Endothelial cell of umbilical vein (primary cell): Measurements from ENCODE around the gene SLC1A7. TPM values are rescaled to one million over a fixed set of nuclear protein-coding genes. Genes with fewer than 3 reads are reported as not detected.
A peak's percentile ranks its signal among the peaks of the same experiment; 100 is the strongest.

Experiments used
- BruUV-seq: library from RNA; stranded (reverse); fragments of 400-500 nt; replicated peaks from 2 replicates; lab custom pipeline; 2021; lab: Mats Ljungman, UMichigan
- CTCF ChIA-PET: fragments of 300-600, 350-600 bp; sonication (Branson Sonifier 250); formaldehyde crosslinking; loops from one replicate; lab custom pipeline; 2021; ENCODE audit warnings: antibody characterized with exemption, inconsistent platforms; lab: Charles Lee
- POLR2A ChIA-PET: fragments of 300-600, 350-600 bp; sonication (Branson Sonifier 250); formaldehyde crosslinking; loops from one replicate; lab custom pipeline; 2021; ENCODE audit warnings: antibody characterized with exemption, inconsistent platforms; lab: Charles Lee
- DNase-seq: peaks from one replicate; pipeline ENCODE4 v3.0.0-alpha.2; 2011; ENCODE audit warnings: low read depth, low spot score
- FAIRE-seq: peaks from 2 replicates; lab custom pipeline; 2011; peaks lifted over from hg19 to GRCh38; lab: Jason Lieb, UNC
- H2AFZ ChIP-seq: 2 replicates; pipeline ENCODE4 v1.6.0; 2012; ENCODE audit warnings: low read depth, low read length, control low read depth, inconsistent platforms
- H3K27ac ChIP-seq: 2 replicates; pipeline ENCODE4 v1.5.1; 2011; ENCODE audit warnings: low read depth, mild to moderate bottlenecking, control low read depth, low read length, moderate library complexity; ENCODE audit not compliant: insufficient read depth
- H3K27me3 ChIP-seq, 2 experiments: 2 replicates each; pipeline versions ENCODE4 v1.6.0 to v1.6.1; 2011; ENCODE audit warnings: low read length in 2 of 2, mixed read lengths in 1 of 2; ENCODE audit not compliant: control insufficient read depth in 2 of 2, insufficient read depth in 2 of 2
- H3K36me3 ChIP-seq, 2 experiments: 2 replicates in 1 of 2; 3 replicates in 1 of 2; pipeline ENCODE4 v1.5.1; 2011; ENCODE audit warnings: low read length in 2 of 2, mild to moderate bottlenecking in 1 of 2, moderate library complexity in 1 of 2; ENCODE audit not compliant: control insufficient read depth in 2 of 2, insufficient read depth in 2 of 2; ENCODE audit errors: extremely low read depth in 1 of 2
- H3K4me1 ChIP-seq: 3 replicates; pipeline ENCODE4 v1.5.1; 2011; ENCODE audit warnings: mild to moderate bottlenecking, low read length; ENCODE audit not compliant: control insufficient read depth, insufficient read depth; ENCODE audit errors: extremely low read depth
- H3K4me2 ChIP-seq: 2 replicates; pipeline ENCODE4 v1.6.1; 2011; ENCODE audit warnings: low read length, control low read depth, mixed read lengths; ENCODE audit not compliant: insufficient read depth
- H3K4me3 ChIP-seq, 3 experiments: fragments of 200-600 bp in 1 of 3; sonication (generic), shearing (Covaris generic) in 1 of 3; replicated peaks in 1 of 3; 2 replicates each; pipeline ENCODE4 v1.5.1; 2011 to 2016; ENCODE audit warnings: control low read depth in 3 of 3, low read length in 3 of 3, mild to moderate bottlenecking in 2 of 3, inconsistent platforms in 1 of 3, low read depth in 1 of 3, moderate library complexity in 1 of 3; ENCODE audit not compliant: insufficient read depth in 1 of 3
- H3K79me2 ChIP-seq: 2 replicates; pipeline ENCODE4 v1.6.0; 2012; ENCODE audit warnings: low read length, inconsistent platforms; ENCODE audit not compliant: control insufficient read depth, insufficient read depth
- H3K9ac ChIP-seq: replicated peaks from 2 replicates; pipeline ENCODE3; 2011; ENCODE audit warnings: low read length, control low read depth; ENCODE audit not compliant: insufficient read depth; ENCODE audit errors: extremely low read depth
- H3K9me1 ChIP-seq: replicated peaks from 3 replicates; pipeline ENCODE4 v1.6.0; 2011; ENCODE audit warnings: mild to moderate bottlenecking, low read length; ENCODE audit not compliant: control insufficient read depth, insufficient read depth; ENCODE audit errors: extremely low read depth
- H3K9me3 ChIP-seq: replicated peaks from 2 replicates; pipeline ENCODE4 v1.5.1; 2012; ENCODE audit warnings: low read length, inconsistent platforms; ENCODE audit not compliant: control insufficient read depth, insufficient read depth
- H4K20me1 ChIP-seq: replicated peaks from 2 replicates; pipeline ENCODE3; 2011; ENCODE audit warnings: mild to moderate bottlenecking, low read length; ENCODE audit not compliant: control insufficient read depth, insufficient read depth; ENCODE audit errors: extremely low read depth
- EZH2 ChIP-seq: IDR thresholded peaks from 2 replicates; pipeline ENCODE4 v1.6.1; 2012; ENCODE audit warnings: borderline replicate concordance, low read depth, mild to moderate bottlenecking, moderate library complexity, low read length, inconsistent platforms; ENCODE audit not compliant: severe bottlenecking
- FOS ChIP-seq: IDR thresholded peaks from 2 replicates; pipeline ENCODE4 v1.6.1; 2011; ENCODE audit warnings: mild to moderate bottlenecking, low read length, moderate library complexity, borderline replicate concordance; ENCODE audit not compliant: insufficient read depth
- JUN ChIP-seq: IDR thresholded peaks from 2 replicates; pipeline ENCODE4 v1.6.1; 2011; ENCODE audit warnings: borderline replicate concordance, low read depth; ENCODE audit not compliant: insufficient read length, insufficient read depth
- MYC ChIP-seq: IDR thresholded peaks from one replicate; pipeline ENCODE4 v1.6.1; 2011; ENCODE audit warnings: mild to moderate bottlenecking, low read depth, low read length
- POLR2A ChIP-seq: IDR thresholded peaks from 2 replicates; pipeline ENCODE4 v1.6.1; 2012; ENCODE audit warnings: low read depth, mild to moderate bottlenecking, control low read depth, low read length
- POLR2AphosphoS5 ChIP-seq: IDR thresholded peaks from 2 replicates; pipeline ENCODE4 v1.6.1; 2012; ENCODE audit warnings: low read depth, mild to moderate bottlenecking, control low read depth, low read length, moderate library complexity; ENCODE audit not compliant: insufficient read depth
- dilution Hi-C: fragments of 300-500 bp; cut with MboI; formaldehyde crosslinking; loops from one replicate; pipeline ENCODE4 v1.15.0; 2019; ENCODE audit warnings: low sequenced_read_pairs; ENCODE audit not compliant: extremely low pct_ligation_motif_present
- intact Hi-C: fragments of 100-400 bp; cut with micrococcal nuclease; formaldehyde crosslinking; loops from one replicate; pipeline ENCODE4 v1.10.0; 2022
- polyA plus RNA-seq, 4 experiments: library from polyadenylated mRNA; depleted of rRNA in 3 of 4; stranded (reverse) in 3 of 4; unstranded in 1 of 4; fragments of >200 nt; gene quantifications; 2 replicates each; pipeline versions ENCODE4 v1.2.1 to v1.2.3, GENCODE V29; 2011 to 2012; ENCODE audit warnings: missing spikeins in 1 of 4
- total RNA-seq: library from RNA; stranded (reverse); gene quantifications from 2 replicates; pipeline ENCODE4 v1.2.3, GENCODE V29; 2021
- TF ChIP-seq, protein P1 (sequence below), 2 donors: IDR thresholded peaks; 1 replicate in 1 of 2; 2 replicates in 1 of 2; pipeline ENCODE4 v1.5.1; 2011; ENCODE audit warnings: low read length in 2 of 2, mild to moderate bottlenecking in 2 of 2, moderate library complexity in 2 of 2, control low read depth in 1 of 2, inconsistent platforms in 1 of 2, low read depth in 1 of 2; ENCODE audit not compliant: insufficient read depth in 1 of 2; ENCODE audit errors: extremely low read depth in 1 of 2

Gene SLC1A7
- total and polyA plus RNA-seq, 2 donors (not counting 3 experiments of a cell fraction or from before 2014, with no cell fraction given), result not detected

- no TSS peak for BruUV-seq
- Histone ChIP-seq H3K27ac (no peak overlapping the region), H3K9me3 (no peaks in the 10 kb centered on the region), H3K79me2 (no peaks in the 10 kb centered on the region), H4K20me1 (no peaks in the 10 kb centered on the region), H3K4me3 (no peak overlapping the region), H3K4me2 (no peak overlapping the region), H2AFZ (peak overlapping the region; percentile 4), H3K9ac (no peak overlapping the region), H3K36me3 (no peaks in the 10 kb centered on the region), H3K4me1 (no peaks in the 10 kb centered on the region), H3K27me3 (peaks cover 0 to 5% of the 10 kb centered on the region in 2 experiments), H3K9me1 (peaks cover 2% of the 10 kb centered on the region)
- TF ChIP-seq FOS (no peak), EZH2 (no peak), POLR2AphosphoS5 (no peak), MYC (no peak), JUN (no peak), POLR2A (no peak)
- TF ChIP-seq, protein P1, sequence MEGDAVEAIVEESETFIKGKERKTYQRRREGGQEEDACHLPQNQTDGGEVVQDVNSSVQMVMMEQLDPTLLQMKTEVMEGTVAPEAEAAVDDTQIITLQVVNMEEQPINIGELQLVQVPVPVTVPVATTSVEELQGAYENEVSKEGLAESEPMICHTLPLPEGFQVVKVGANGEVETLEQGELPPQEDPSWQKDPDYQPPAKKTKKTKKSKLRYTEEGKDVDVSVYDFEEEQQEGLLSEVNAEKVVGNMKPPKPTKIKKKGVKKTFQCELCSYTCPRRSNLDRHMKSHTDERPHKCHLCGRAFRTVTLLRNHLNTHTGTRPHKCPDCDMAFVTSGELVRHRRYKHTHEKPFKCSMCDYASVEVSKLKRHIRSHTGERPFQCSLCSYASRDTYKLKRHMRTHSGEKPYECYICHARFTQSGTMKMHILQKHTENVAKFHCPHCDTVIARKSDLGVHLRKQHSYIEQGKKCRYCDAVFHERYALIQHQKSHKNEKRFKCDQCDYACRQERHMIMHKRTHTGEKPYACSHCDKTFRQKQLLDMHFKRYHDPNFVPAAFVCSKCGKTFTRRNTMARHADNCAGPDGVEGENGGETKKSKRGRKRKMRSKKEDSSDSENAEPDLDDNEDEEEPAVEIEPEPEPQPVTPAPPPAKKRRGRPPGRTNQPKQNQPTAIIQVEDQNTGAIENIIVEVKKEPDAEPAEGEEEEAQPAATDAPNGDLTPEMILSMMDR (IDR thresholded peaks at IDR 0.05; ENCODE audit: extremely low read depth in 1 of 2, insufficient read depth in 1 of 2, low read depth in 1 of 2, low read length in 2 of 2), result no peak
- ChIA-PET CTCF (interaction anchor here (1.6 kb wide), 1 partner anchor 8 kb away, joined by 3 read pairs; no protein-coding TSS in a partner anchor), POLR2A (interaction anchor here (0.6 kb wide), 1 partner anchor 229 kb away, joined by 3 read pairs; no protein-coding TSS in a partner anchor)
- dilution Hi-C loops, result no loop called here
- FAIRE-seq (no peak), DNase-seq (peak; percentile 44)
- intact Hi-C loops, result no loop called here
Measured at GRCh38 chr1:53145942-53146708, 3.7 kb upstream of the SLC1A7 start.
